Activated CD8-positive, alpha-beta T cell treated with anti-CD3 and anti-CD28 coated beads, Interleukin-2, amount 10 ng/mL, durations not matched to agents 7 days and 5 days (primary cell): Measurements from ENCODE around the gene PSMD1. TPM values are rescaled to one million over a fixed set of nuclear protein-coding genes. Genes with fewer than 3 reads are reported as not detected.

ENCODE experiments used
- ATAC-seq: fragments of 150-1000 bp; cut with Tn5 transposase; one replicate; pipeline ENCODE4 v1.10.0; 2021; ENCODE audit warnings: moderate library complexity
- CTCF ChIA-PET: fragments of 350-600 bp; sonication (Branson Sonifier 250); formaldehyde crosslinking; loops from one replicate; lab custom pipeline; 2021; ENCODE audit warnings: antibody characterized with exemption; lab: Charles Lee
- POLR2A ChIA-PET: fragments of 350-600 bp; sonication (Branson Sonifier 250); formaldehyde crosslinking; loops from one replicate; lab custom pipeline; 2021; ENCODE audit warnings: antibody characterized with exemption; lab: Charles Lee
- DNase-seq: peaks from one replicate; pipeline ENCODE4 v3.0.0-alpha.2; 2020
- H3K27ac Mint-ChIP-seq: one replicate; pipeline ENCODE4 v1.8.0; 2021; ENCODE audit warnings: mild to moderate bottlenecking, mixed read lengths
- H3K27me3 Mint-ChIP-seq: one replicate; pipeline ENCODE4 v1.8.0; 2021; ENCODE audit warnings: low read depth, mixed read lengths
- H3K36me3 Mint-ChIP-seq: one replicate; pipeline ENCODE4 v1.8.0; 2021; ENCODE audit warnings: low read depth, mixed read lengths
- H3K4me1 Mint-ChIP-seq: one replicate; pipeline ENCODE4 v1.8.0; 2021; ENCODE audit warnings: low read depth, mixed read lengths
- H3K4me3 Mint-ChIP-seq: one replicate; pipeline ENCODE4 v1.8.0; 2021; ENCODE audit warnings: mild to moderate bottlenecking, mixed read lengths
- H3K9me3 Mint-ChIP-seq: one replicate; pipeline ENCODE4 v1.8.0; 2022; ENCODE audit warnings: mixed read lengths; ENCODE audit not compliant: insufficient read depth
- total RNA-seq, 2 experiments: library from RNA; stranded (reverse); gene quantifications; one replicate each; pipeline ENCODE4 v1.2.3, GENCODE V29; 2021

PSMD1 gene
- total RNA-seq, 2 experiments from 2014 or later, result 92.8 to 94.1 TPM

GRCh38 chr2:231047923-231048915 is 8.4 kb upstream of the PSMD1 start:
- Mint-ChIP-seq H3K27me3 (peaks cover 20% of the 10 kb centered on the region), H3K4me3 (no peak overlapping the region), H3K4me1 (peaks cover 28% of the 10 kb centered on the region), H3K27ac (no peak overlapping the region), H3K9me3 (no peaks in the 10 kb centered on the region), H3K36me3 (no peaks in the 10 kb centered on the region)
- DNase-seq (no peak), ATAC-seq (no peak)
- CTCF ChIA-PET, result interaction anchor here (1.0 to 1.1 kb wide), 2 partner anchors 9 to 146 kb away, joined by 3 to 4 read pairs; no protein-coding TSS in a partner anchor
- POLR2A ChIA-PET, result no interaction called here

- POLR2A ChIA-PET, result interaction anchor here (0.8 kb wide), 1 partner anchor 9 kb away, joined by 3 read pairs; no protein-coding TSS in a partner anchor
- DNase-seq (no peak), ATAC-seq (no peak)
- no peak overlapping the region for H3K27ac Mint-ChIP-seq
- CTCF ChIA-PET, result interaction anchor here (1.0 to 1.1 kb wide), 3 partner anchors 8 to 148 kb away, joined by 3 to 4 read pairs (median 3); no protein-coding TSS in a partner anchor
- no peak overlapping the region for H3K4me3 Mint-ChIP-seq
- H3K4me1 Mint-ChIP-seq, result peaks cover 40% of the 10 kb centered on the region
- no peaks in the 10 kb centered on the region for H3K9me3 Mint-ChIP-seq
- no peaks in the 10 kb centered on the region for H3K36me3 Mint-ChIP-seq
- H3K27me3 Mint-ChIP-seq, result peaks cover 22% of the 10 kb centered on the region
Measured at GRCh38 chr2:231049286-231050017, 7.2 kb upstream of the PSMD1 start.

GRCh38 chr2:231050018-231050901 is 6.4 kb upstream of the PSMD1 start:
- Mint-ChIP-seq H3K36me3 (no peaks in the 10 kb centered on the region), H3K4me1 (peaks cover 40% of the 10 kb centered on the region), H3K4me3 (no peak overlapping the region), H3K27ac (no peak overlapping the region), H3K9me3 (no peaks in the 10 kb centered on the region), H3K27me3 (peaks cover 24% of the 10 kb centered on the region)
- CTCF ChIA-PET, result interaction anchor here (1.0 to 1.5 kb wide), 3 partner anchors 15 to 226 kb away, joined by 3 to 4 read pairs (median 3); no protein-coding TSS in a partner anchor
- POLR2A ChIA-PET, result interaction anchor here (0.8 kb wide), 1 partner anchor 10 kb away, joined by 3 read pairs; no protein-coding TSS in a partner anchor
- DNase-seq, result peak; percentile 42
- no peak for ATAC-seq

- Mint-ChIP-seq H3K4me1 (peaks cover 43% of the 10 kb centered on the region), H3K36me3 (no peaks in the 10 kb centered on the region), H3K9me3 (no peaks in the 10 kb centered on the region), H3K4me3 (no peak overlapping the region), H3K27ac (no peak overlapping the region), H3K27me3 (peaks cover 24% of the 10 kb centered on the region)
- CTCF ChIA-PET, result interaction anchor here (1.0 to 2.3 kb wide), 4 partner anchors 16 to 227 kb away, joined by 3 to 16 read pairs (median 4); no protein-coding TSS in a partner anchor
- ATAC-seq (no peak), DNase-seq (no peak)
- POLR2A ChIA-PET, result no interaction called here
Measured at GRCh38 chr2:231051116-231051515, 5.6 kb upstream of the PSMD1 start.

GRCh38 chr2:231052494-231053451 is 3.9 kb upstream of the PSMD1 start:
- ChIA-PET CTCF (interaction anchor here (0.6 to 2.8 kb wide), 42 partner anchors 8 to 561 kb away, joined by 3 to 25 read pairs (median 5); partner anchors contain the start of gene ITM2C), POLR2A (interaction anchor here (1.0 to 1.1 kb wide), 2 partner anchors 10 to 385 kb away, joined by 3 to 4 read pairs; no protein-coding TSS in a partner anchor)
- no peaks in the 10 kb centered on the region for H3K9me3 Mint-ChIP-seq
- ATAC-seq (peak; percentile 78), DNase-seq (peak; percentile 88)
- H3K27me3 Mint-ChIP-seq, result peaks cover 22% of the 10 kb centered on the region
- peak overlapping the region; percentile 84 for H3K4me3 Mint-ChIP-seq
- peaks cover 46% of the 10 kb centered on the region for H3K4me1 Mint-ChIP-seq
- H3K27ac Mint-ChIP-seq, result peak overlapping the region; percentile 15
- H3K36me3 Mint-ChIP-seq, result no peaks in the 10 kb centered on the region

- Mint-ChIP-seq H3K36me3 (no peaks in the 10 kb centered on the region), H3K4me3 (no peak overlapping the region), H3K9me3 (no peaks in the 10 kb centered on the region), H3K27me3 (peaks cover 22% of the 10 kb centered on the region), H3K27ac (peak overlapping the region; percentile 54), H3K4me1 (peaks cover 57% of the 10 kb centered on the region)
- DNase-seq (no peak), ATAC-seq (no peak)
- ChIA-PET POLR2A (no interaction called here), CTCF (interaction anchor here (1.1 to 2.8 kb wide), 7 partner anchors 10 to 231 kb away, joined by 3 to 25 read pairs (median 7); no protein-coding TSS in a partner anchor)
Measured at GRCh38 chr2:231053846-231054245, 2.8 kb upstream of the PSMD1 start.

GRCh38 chr2:231057590-231057989 is 923 bp downstream of the PSMD1 start:
- Mint-ChIP-seq H3K27ac (peak overlapping the region; percentile 76), H3K4me1 (peaks cover 49% of the 10 kb centered on the region), H3K36me3 (peaks cover 10% of the 10 kb centered on the region), H3K9me3 (no peaks in the 10 kb centered on the region), H3K27me3 (peaks cover 7% of the 10 kb centered on the region), H3K4me3 (peak overlapping the region; percentile 95)
- POLR2A ChIA-PET, result interaction anchor here (0.7 to 0.9 kb wide), 2 partner anchors 407 kb away, joined by 3 read pairs; partner anchors contain the start of gene NCL
- ATAC-seq (no peak), DNase-seq (no peak)
- CTCF ChIA-PET, result interaction anchor here (0.7 to 1.8 kb wide), 6 partner anchors 8 to 155 kb away, joined by 3 to 8 read pairs (median 4); no protein-coding TSS in a partner anchor

GRCh38 chr2:231058761-231059550 is 2.3 kb downstream of the PSMD1 start:
- H3K4me3 Mint-ChIP-seq, result peak overlapping the region; percentile 95
- H3K27ac Mint-ChIP-seq, result no peak overlapping the region
- ChIA-PET CTCF (interaction anchor here (1.1 to 1.9 kb wide), 4 partner anchors 26 to 235 kb away, joined by 3 to 10 read pairs (median 4); no protein-coding TSS in a partner anchor), POLR2A (no interaction called here)
- H3K4me1 Mint-ChIP-seq, result peaks cover 35% of the 10 kb centered on the region
- H3K9me3 Mint-ChIP-seq, result no peaks in the 10 kb centered on the region
- no peak for ATAC-seq
- H3K36me3 Mint-ChIP-seq, result peaks cover 20% of the 10 kb centered on the region
- peaks cover 4% of the 10 kb centered on the region for H3K27me3 Mint-ChIP-seq
- no peak for DNase-seq

- ChIA-PET CTCF (interaction anchor here (1.9 kb wide), 1 partner anchor 235 kb away, joined by 10 read pairs; no protein-coding TSS in a partner anchor), POLR2A (no interaction called here)
- DNase-seq, result no peak
- Mint-ChIP-seq H3K36me3 (peaks cover 24% of the 10 kb centered on the region), H3K9me3 (no peaks in the 10 kb centered on the region), H3K4me3 (no peak overlapping the region), H3K27me3 (peaks cover 2% of the 10 kb centered on the region), H3K4me1 (peaks cover 31% of the 10 kb centered on the region), H3K27ac (no peak overlapping the region)
- ATAC-seq, result no peak
Measured at GRCh38 chr2:231059756-231060155, 3.1 kb downstream of the PSMD1 start.
